NCI-H345 (cell line): ENCODE results near the gene IPMK.
"Not testable (repeated sequence)": the region's sequence is repeated elsewhere in the genome, so short reads cannot be mapped to it uniquely, and the experiment has no call there.

Experiments
- DNase-seq: peaks from one replicate; lab custom pipeline; 2025; lab: John Stamatoyannopoulos, UW

The IPMK gene

GRCh38 chr10:58266826-58267712 is 625 bp downstream of the IPMK start:
- peak; percentile 36 for DNase-seq

- no peak for DNase-seq
Measured at GRCh38 chr10:58266003-58266825, 1.5 kb downstream of the IPMK start.

GRCh38 chr10:58265249-58265648 is 2.4 kb downstream of the IPMK start:
- DNase-seq, result no peak

GRCh38 chr10:58264780-58265179 is 2.9 kb downstream of the IPMK start:
- DNase-seq, result no peak

- no peak for DNase-seq
Measured at GRCh38 chr10:58262766-58263165, 4.9 kb downstream of the IPMK start.

- DNase-seq, result no peak
Measured at GRCh38 chr10:58260334-58260733, 7.4 kb downstream of the IPMK start.

GRCh38 chr10:58258977-58259692 is 8.6 kb downstream of the IPMK start:
- no peak for DNase-seq

GRCh38 chr10:58256013-58256780 is 11.5 kb downstream of the IPMK start:
- DNase-seq, result not testable (repeated sequence)

GRCh38 chr10:58254644-58255043 is 13.1 kb downstream of the IPMK start:
- DNase-seq, result no peak

GRCh38 chr10:58253184-58253583 is 14.5 kb downstream of the IPMK start:
- no peak for DNase-seq

GRCh38 chr10:58244666-58245065 is 23.0 kb downstream of the IPMK start:
- DNase-seq, result not testable (repeated sequence)

- not testable (repeated sequence) for DNase-seq
Measured at GRCh38 chr10:58244242-58244641, 23.5 kb downstream of the IPMK start.

GRCh38 chr10:58243801-58244200 is 23.9 kb downstream of the IPMK start:
- not testable (repeated sequence) for DNase-seq

GRCh38 chr10:58243269-58243668 is 24.4 kb downstream of the IPMK start:
- DNase-seq, result no peak

GRCh38 chr10:58241346-58241745 is 26.3 kb downstream of the IPMK start:
- DNase-seq, result no peak

- DNase-seq, result no peak
Measured at GRCh38 chr10:58240531-58240930, 27.2 kb downstream of the IPMK start.

- DNase-seq, result no peak
Measured at GRCh38 chr10:58239561-58240169, 28.0 kb downstream of the IPMK start.

- DNase-seq, result no peak
Measured at GRCh38 chr10:58237014-58237834, 30.5 kb downstream of the IPMK start.

GRCh38 chr10:58229856-58230255 is 37.8 kb downstream of the IPMK start:
- not testable (repeated sequence) for DNase-seq

- no peak for DNase-seq
Measured at GRCh38 chr10:58225654-58226053, 42.0 kb downstream of the IPMK start.
